Neural cell (in vitro differentiated cells): Measurements from ENCODE around the gene UBASH3A. TPM values are rescaled to one million over a fixed set of nuclear protein-coding genes. Genes with fewer than 3 reads are reported as not detected.

Source experiments
- H2AFZ ChIP-seq: fragments of 200-600, 300-800 bp; sonication (generic), shearing (Covaris generic); 2 replicates; pipeline ENCODE4 v1.6.0; 2014; ENCODE audit warnings: low read depth, mild to moderate bottlenecking, antibody characterized with exemption, low read length, moderate library complexity
- H3F3A ChIP-seq: fragments of 200-600 bp; shearing (Covaris generic); 2 replicates; pipeline ENCODE4 v1.6.1; 2016; ENCODE audit warnings: mild to moderate bottlenecking, moderate library complexity, mixed read lengths, antibody characterized with exemption, low read length; ENCODE audit not compliant: insufficient read depth, poor library complexity, severe bottlenecking
- H3K27ac ChIP-seq: fragments of 200-600, 300-800 bp; sonication (generic), shearing (Covaris generic); 2 replicates; pipeline ENCODE4 v1.5.1; 2014; ENCODE audit warnings: mild to moderate bottlenecking, low read length, moderate library complexity
- H3K27me3 ChIP-seq: fragments of 300-800, 200-600 bp; sonication (generic), shearing (Covaris generic); 2 replicates; pipeline ENCODE4 v1.6.0; 2014; ENCODE audit warnings: mild to moderate bottlenecking, low read depth, low read length, moderate library complexity; ENCODE audit not compliant: insufficient read depth
- H3K36me3 ChIP-seq: fragments of 300-800, 200-600 bp; sonication (generic), shearing (Covaris generic); 2 replicates; pipeline ENCODE4 v1.5.1; 2014; ENCODE audit warnings: mild to moderate bottlenecking, antibody characterized with exemption, low read length, moderate library complexity; ENCODE audit not compliant: insufficient read depth
- H3K4me2 ChIP-seq: fragments of 300-800, 200-600 bp; sonication (generic), shearing (Covaris generic); 2 replicates; pipeline ENCODE4 v1.6.0; 2014; ENCODE audit warnings: mild to moderate bottlenecking, low read length
- H3K4me3 ChIP-seq: fragments of 300-800, 200-600 bp; sonication (generic), shearing (Covaris generic); 2 replicates; pipeline ENCODE4 v1.5.1; 2014; ENCODE audit warnings: mild to moderate bottlenecking, low read length, moderate library complexity
- H3K79me2 ChIP-seq: fragments of 200-600 bp; shearing (Covaris generic); replicated peaks from 2 replicates; pipeline ENCODE4 v1.6.0; 2014; ENCODE audit warnings: mild to moderate bottlenecking, low read length, moderate library complexity; ENCODE audit not compliant: insufficient read depth
- H3K9ac ChIP-seq: fragments of 300-800, 200-600 bp; sonication (generic), shearing (Covaris generic); 2 replicates; pipeline ENCODE4 v1.6.1; 2016; ENCODE audit warnings: mild to moderate bottlenecking, low read length, mixed read lengths
- H3K9me2 ChIP-seq: fragments of 200-600 bp; shearing (Covaris generic); 2 replicates; pipeline ENCODE4 v1.6.1; 2016; ENCODE audit warnings: mild to moderate bottlenecking, low read length, mixed read lengths; ENCODE audit not compliant: insufficient read depth
- H3K9me3 ChIP-seq: fragments of 200-600, 300-800 bp; sonication (generic), shearing (Covaris generic); 2 replicates; pipeline ENCODE4 v1.6.1; 2016; ENCODE audit warnings: mild to moderate bottlenecking, mixed run types, low read length, moderate library complexity, mixed read lengths
- H4K20me1 ChIP-seq: fragments of 200-600 bp; shearing (Covaris generic); 2 replicates; pipeline ENCODE4 v1.6.1; 2016; ENCODE audit warnings: mild to moderate bottlenecking, mixed run types; ENCODE audit not compliant: insufficient read depth
- EP300 ChIP-seq: fragments of 450-650 bp; conservative IDR thresholded peaks from 2 replicates; pipeline ENCODE4 v1.6.1; 2014; ENCODE audit warnings: antibody characterized with exemption, mild to moderate bottlenecking, moderate library complexity; ENCODE audit not compliant: poor library complexity, severe bottlenecking
- EZH2 ChIP-seq: fragments of 200-600, 300-800 bp; shearing (Covaris generic), sonication (generic); IDR thresholded peaks from 2 replicates; pipeline ENCODE4 v1.6.1; 2014; ENCODE audit warnings: antibody characterized with exemption, low read length, borderline replicate concordance, mild to moderate bottlenecking; ENCODE audit not compliant: insufficient read depth, poor library complexity, severe bottlenecking
- MXI1 ChIP-seq: fragments of 450-650 bp; conservative IDR thresholded peaks from 2 replicates; pipeline ENCODE4 v1.6.1; 2014; ENCODE audit warnings: antibody characterized with exemption, mild to moderate bottlenecking; ENCODE audit not compliant: poor library complexity, severe bottlenecking
- POLR2AphosphoS5 ChIP-seq: IDR thresholded peaks from 2 replicates; pipeline ENCODE4 v1.6.1; 2012
- RAD21 ChIP-seq: fragments of 450-650 bp; conservative IDR thresholded peaks from 2 replicates; pipeline ENCODE4 v1.6.1; 2014; ENCODE audit warnings: antibody characterized with exemption, mild to moderate bottlenecking, moderate library complexity
- SMC3 ChIP-seq: fragments of 450-650 bp; conservative IDR thresholded peaks from 2 replicates; pipeline ENCODE4 v1.6.1; 2014; ENCODE audit warnings: antibody characterized with exemption, mild to moderate bottlenecking, moderate library complexity; ENCODE audit not compliant: poor library complexity
- TAF1 ChIP-seq: IDR thresholded peaks from 2 replicates; pipeline ENCODE4 v1.6.1; 2012; ENCODE audit warnings: low read depth
- polyA plus RNA-seq: library from polyadenylated mRNA; depleted of rRNA; stranded (reverse); fragments of >200 nt; gene quantifications from 2 replicates; pipeline ENCODE4 v1.2.3, GENCODE V29; 2014
- TF ChIP-seq, protein P1 (sequence below): IDR thresholded peaks from 2 replicates; pipeline ENCODE4 v1.6.1; 2012; ENCODE audit warnings: borderline replicate concordance
- TF ChIP-seq, protein P2 (sequence below): fragments of 450-650 bp; IDR thresholded peaks from 2 replicates; pipeline ENCODE4 v1.5.1; 2014; ENCODE audit warnings: antibody characterized with exemption, mild to moderate bottlenecking, moderate library complexity; ENCODE audit not compliant: poor library complexity, severe bottlenecking

Gene UBASH3A
- polyA plus RNA-seq, 1 donor from 2014 or later: not detected

DNA sequence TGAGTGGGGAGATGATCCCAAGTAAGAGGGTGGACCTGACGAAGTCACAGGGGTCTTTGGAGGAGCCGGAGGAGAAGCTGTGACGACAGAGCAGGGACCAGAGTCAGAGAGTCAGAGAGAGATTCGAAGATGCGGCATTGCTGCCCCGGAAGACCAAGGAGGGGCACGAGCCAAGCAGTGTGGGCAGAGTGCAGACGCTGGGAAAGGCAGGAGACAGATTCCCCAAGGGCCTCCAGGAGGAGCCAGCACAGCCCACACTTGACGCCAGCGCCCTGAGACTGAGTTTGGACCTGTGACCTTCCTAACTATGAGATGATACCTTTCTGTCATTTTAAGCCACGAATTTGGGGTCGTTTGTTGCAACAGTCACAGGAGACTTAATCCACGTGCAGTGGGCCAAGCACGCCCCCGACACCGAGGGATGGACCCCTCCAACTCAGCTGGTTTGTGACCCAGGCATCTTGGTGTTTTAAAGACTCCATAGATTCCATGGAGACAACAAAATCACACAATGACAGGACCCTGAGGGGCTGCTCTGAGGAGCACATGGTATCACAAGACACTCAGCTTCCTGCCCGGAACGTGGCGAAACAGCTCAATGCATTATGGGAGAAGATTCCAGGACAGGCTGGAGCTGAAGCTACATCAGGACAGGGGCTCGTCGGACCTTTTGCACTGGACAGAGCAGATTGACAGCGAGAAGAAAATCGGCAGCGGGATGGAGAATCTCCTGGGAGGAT, 26.3 kb upstream of the UBASH3A start:
- no peak overlapping the region for H3K27ac ChIP-seq
- H3K4me3 ChIP-seq: no peak overlapping the region
- no peaks in the 10 kb centered on the region for H3K9me3 ChIP-seq
- no peaks in the 10 kb centered on the region for H3F3A ChIP-seq
- no peak overlapping the region for H3K4me2 ChIP-seq
- H3K36me3 ChIP-seq: no peaks in the 10 kb centered on the region
- H3K9me2 ChIP-seq: no peaks in the 10 kb centered on the region
- no peak overlapping the region for H3K9ac ChIP-seq
- no peaks in the 10 kb centered on the region for H4K20me1 ChIP-seq
- H2AFZ ChIP-seq: no peak overlapping the region
- H3K27me3 ChIP-seq: no peaks in the 10 kb centered on the region
- no peaks in the 10 kb centered on the region for H3K79me2 ChIP-seq
- no peak for TF ChIP-seq EP300
- TF ChIP-seq TAF1: no peak
- TF ChIP-seq EZH2: no peak
- no peak for TF ChIP-seq RAD21
- TF ChIP-seq SMC3: no peak
- TF ChIP-seq, protein P1, sequence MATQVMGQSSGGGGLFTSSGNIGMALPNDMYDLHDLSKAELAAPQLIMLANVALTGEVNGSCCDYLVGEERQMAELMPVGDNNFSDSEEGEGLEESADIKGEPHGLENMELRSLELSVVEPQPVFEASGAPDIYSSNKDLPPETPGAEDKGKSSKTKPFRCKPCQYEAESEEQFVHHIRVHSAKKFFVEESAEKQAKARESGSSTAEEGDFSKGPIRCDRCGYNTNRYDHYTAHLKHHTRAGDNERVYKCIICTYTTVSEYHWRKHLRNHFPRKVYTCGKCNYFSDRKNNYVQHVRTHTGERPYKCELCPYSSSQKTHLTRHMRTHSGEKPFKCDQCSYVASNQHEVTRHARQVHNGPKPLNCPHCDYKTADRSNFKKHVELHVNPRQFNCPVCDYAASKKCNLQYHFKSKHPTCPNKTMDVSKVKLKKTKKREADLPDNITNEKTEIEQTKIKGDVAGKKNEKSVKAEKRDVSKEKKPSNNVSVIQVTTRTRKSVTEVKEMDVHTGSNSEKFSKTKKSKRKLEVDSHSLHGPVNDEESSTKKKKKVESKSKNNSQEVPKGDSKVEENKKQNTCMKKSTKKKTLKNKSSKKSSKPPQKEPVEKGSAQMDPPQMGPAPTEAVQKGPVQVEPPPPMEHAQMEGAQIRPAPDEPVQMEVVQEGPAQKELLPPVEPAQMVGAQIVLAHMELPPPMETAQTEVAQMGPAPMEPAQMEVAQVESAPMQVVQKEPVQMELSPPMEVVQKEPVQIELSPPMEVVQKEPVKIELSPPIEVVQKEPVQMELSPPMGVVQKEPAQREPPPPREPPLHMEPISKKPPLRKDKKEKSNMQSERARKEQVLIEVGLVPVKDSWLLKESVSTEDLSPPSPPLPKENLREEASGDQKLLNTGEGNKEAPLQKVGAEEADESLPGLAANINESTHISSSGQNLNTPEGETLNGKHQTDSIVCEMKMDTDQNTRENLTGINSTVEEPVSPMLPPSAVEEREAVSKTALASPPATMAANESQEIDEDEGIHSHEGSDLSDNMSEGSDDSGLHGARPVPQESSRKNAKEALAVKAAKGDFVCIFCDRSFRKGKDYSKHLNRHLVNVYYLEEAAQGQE: no peak
- TF ChIP-seq, protein P2, sequence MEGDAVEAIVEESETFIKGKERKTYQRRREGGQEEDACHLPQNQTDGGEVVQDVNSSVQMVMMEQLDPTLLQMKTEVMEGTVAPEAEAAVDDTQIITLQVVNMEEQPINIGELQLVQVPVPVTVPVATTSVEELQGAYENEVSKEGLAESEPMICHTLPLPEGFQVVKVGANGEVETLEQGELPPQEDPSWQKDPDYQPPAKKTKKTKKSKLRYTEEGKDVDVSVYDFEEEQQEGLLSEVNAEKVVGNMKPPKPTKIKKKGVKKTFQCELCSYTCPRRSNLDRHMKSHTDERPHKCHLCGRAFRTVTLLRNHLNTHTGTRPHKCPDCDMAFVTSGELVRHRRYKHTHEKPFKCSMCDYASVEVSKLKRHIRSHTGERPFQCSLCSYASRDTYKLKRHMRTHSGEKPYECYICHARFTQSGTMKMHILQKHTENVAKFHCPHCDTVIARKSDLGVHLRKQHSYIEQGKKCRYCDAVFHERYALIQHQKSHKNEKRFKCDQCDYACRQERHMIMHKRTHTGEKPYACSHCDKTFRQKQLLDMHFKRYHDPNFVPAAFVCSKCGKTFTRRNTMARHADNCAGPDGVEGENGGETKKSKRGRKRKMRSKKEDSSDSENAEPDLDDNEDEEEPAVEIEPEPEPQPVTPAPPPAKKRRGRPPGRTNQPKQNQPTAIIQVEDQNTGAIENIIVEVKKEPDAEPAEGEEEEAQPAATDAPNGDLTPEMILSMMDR: no peak
- no peak for TF ChIP-seq POLR2AphosphoS5
- no peak for TF ChIP-seq MXI1

DNA sequence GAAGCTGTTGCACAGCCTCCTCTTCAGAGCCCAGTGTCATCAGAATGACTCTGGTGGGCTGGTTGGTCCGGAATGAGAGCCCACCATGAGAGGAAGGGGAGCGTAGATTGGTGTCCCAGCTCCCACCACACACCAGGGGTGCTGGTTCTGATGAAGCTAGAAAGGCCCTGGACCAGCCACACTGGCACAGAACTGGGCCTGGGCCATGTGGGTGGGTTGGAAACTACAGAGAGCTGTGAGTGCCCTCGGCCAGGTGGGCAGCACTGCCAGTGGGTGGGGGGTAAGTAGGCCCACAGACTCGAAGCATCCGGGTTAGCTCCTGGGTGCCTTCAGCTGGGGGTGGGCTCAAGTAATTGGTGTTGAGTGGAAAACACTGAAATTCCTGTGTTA, 25.8 kb upstream of the UBASH3A start:
- no peak overlapping the region for H3K4me3 ChIP-seq

More for the DNA sequence above, 25.8 kb upstream of the UBASH3A start:
- Histone ChIP-seq H3K27ac (no peak overlapping the region), H2AFZ (no peak overlapping the region), H4K20me1 (no peaks in the 10 kb centered on the region), H3K4me2 (no peak overlapping the region), H3K27me3 (no peaks in the 10 kb centered on the region), H3F3A (no peaks in the 10 kb centered on the region), H3K79me2 (no peaks in the 10 kb centered on the region), H3K9me3 (no peaks in the 10 kb centered on the region), H3K9ac (no peak overlapping the region), H3K36me3 (no peaks in the 10 kb centered on the region), H3K9me2 (no peaks in the 10 kb centered on the region)
- TF ChIP-seq, protein P1: no peak
- TF ChIP-seq, protein P2: no peak
- TF ChIP-seq SMC3: no peak
- TF ChIP-seq TAF1: no peak
- no peak for TF ChIP-seq RAD21
- TF ChIP-seq MXI1: no peak
- no peak for TF ChIP-seq EZH2
- no peak for TF ChIP-seq EP300
- no peak for TF ChIP-seq POLR2AphosphoS5
